HepG2 (cell line): ENCODE measurements around the gene DUS1L. TPM values are rescaled to one million over a fixed set of nuclear protein-coding genes. Genes with fewer than 3 reads are reported as not detected.

Source experiments
- AGO1 ChIP-seq: fragments of 200-400 bp; formaldehyde crosslinking; IDR thresholded peaks from 2 replicates; pipeline ENCODE4 v1.6.1; 2017; ENCODE audit warnings: mild to moderate bottlenecking, low read depth, low read length, moderate library complexity; ENCODE audit not compliant: poor library complexity, severe bottlenecking
- BHLHE40 ChIP-seq: IDR thresholded peaks from 2 replicates; pipeline ENCODE4 v1.6.1; 2011; ENCODE audit warnings: low read length, improper control_type of control experiment
- GATAD1 ChIP-seq: IDR thresholded peaks from 2 replicates; pipeline ENCODE4 v1.6.1; 2016; ENCODE audit warnings: missing genetic modification reagents, missing compliant biosample characterization
- HDAC2 ChIP-seq: sonication (generic); formaldehyde crosslinking; IDR thresholded peaks from 2 replicates; pipeline ENCODE4 v1.4.0; 2020; ENCODE audit warnings: missing genetic modification reagents
- HNRNPH1 ChIP-seq: fragments of 200-400 bp; formaldehyde crosslinking; optimal IDR thresholded peaks from 2 replicates; pipeline ENCODE3; 2017; ENCODE audit warnings: mild to moderate bottlenecking, low read depth, low read length
- HOXA3 ChIP-seq: sonication (generic); formaldehyde crosslinking; IDR thresholded peaks from 2 replicates; pipeline ENCODE4 v1.5.0; 2020; ENCODE audit warnings: missing genetic modification reagents
- IRF2 ChIP-seq: IDR thresholded peaks from 2 replicates; pipeline ENCODE4 v1.6.1; 2018; ENCODE audit warnings: missing genetic modification reagents, missing compliant biosample characterization
- KAT7 ChIP-seq: IDR thresholded peaks from 2 replicates; pipeline ENCODE4 v1.6.1; 2018; ENCODE audit warnings: borderline replicate concordance, missing compliant biosample characterization
- MXI1 ChIP-seq: IDR thresholded peaks from 3 replicates; pipeline ENCODE4 v1.6.1; 2012; ENCODE audit warnings: low read depth, low read length, inconsistent platforms, borderline replicate concordance
- NCOA5 ChIP-seq: sonication (generic); formaldehyde crosslinking; IDR thresholded peaks from 2 replicates; pipeline ENCODE4 v1.4.0; 2020; ENCODE audit warnings: missing genetic modification reagents
- NRL ChIP-seq: sonication (generic); formaldehyde crosslinking; IDR thresholded peaks from 2 replicates; pipeline ENCODE4 v1.5.0; 2020; ENCODE audit warnings: missing genetic modification reagents, mild to moderate bottlenecking, moderate library complexity, borderline replicate concordance
- PITX1 ChIP-seq: sonication (generic); formaldehyde crosslinking; IDR thresholded peaks from 2 replicates; pipeline ENCODE4 v1.5.1; 2020; ENCODE audit warnings: mild to moderate bottlenecking, missing genetic modification reagents
- SOX6 ChIP-seq, 2 experiments: fragments of 450-650 bp in 1 of 2; sonication (generic) in 1 of 2; formaldehyde crosslinking in 1 of 2; IDR thresholded peaks; 2 replicates each; pipeline versions ENCODE4 v1.4.0 to v1.6.1; 2017 to 2020; ENCODE audit warnings: antibody characterized with exemption in 1 of 2, mild to moderate bottlenecking in 1 of 2, missing genetic modification reagents in 1 of 2
- U2AF1 ChIP-seq: fragments of 200-400 bp; formaldehyde crosslinking; optimal IDR thresholded peaks from 2 replicates; pipeline ENCODE3; 2017; ENCODE audit warnings: mild to moderate bottlenecking, low read depth, low read length
- XBP1 ChIP-seq: sonication (generic); formaldehyde crosslinking; IDR thresholded peaks from 2 replicates; pipeline ENCODE4 v1.5.0; 2020; ENCODE audit warnings: missing genetic modification reagents
- ZFAT ChIP-seq: sonication (generic); formaldehyde crosslinking; conservative IDR thresholded peaks from 2 replicates; pipeline ENCODE4 v1.8.1; 2023; ENCODE audit warnings: missing genetic modification reagents, inconsistent platforms
- ZFP36L2 ChIP-seq: sonication (generic); formaldehyde crosslinking; IDR thresholded peaks from 2 replicates; pipeline ENCODE4 v1.4.0; 2020; ENCODE audit warnings: missing genetic modification reagents
- ZMYM3 ChIP-seq: sonication (generic); formaldehyde crosslinking; IDR thresholded peaks from 2 replicates; pipeline ENCODE4 v1.5.1; 2020; ENCODE audit warnings: mild to moderate bottlenecking, missing genetic modification reagents
- ZNF350 ChIP-seq: sonication (generic); formaldehyde crosslinking; IDR thresholded peaks from 2 replicates; pipeline ENCODE4 v1.4.0; 2020; ENCODE audit warnings: mild to moderate bottlenecking, low read depth, missing genetic modification reagents, borderline replicate concordance
- ZNF496 ChIP-seq: sonication (generic); formaldehyde crosslinking; IDR thresholded peaks from 2 replicates; pipeline ENCODE4 v1.8.1; 2023; ENCODE audit warnings: mild to moderate bottlenecking, moderate library complexity, missing genetic modification reagents; ENCODE audit not compliant: insufficient replicate concordance
- ZNF543 ChIP-seq: sonication (generic); formaldehyde crosslinking; IDR thresholded peaks from 2 replicates; pipeline ENCODE4 v1.4.0; 2020; ENCODE audit warnings: mild to moderate bottlenecking, missing genetic modification reagents
- ZNF546 ChIP-seq: sonication (generic); formaldehyde crosslinking; conservative IDR thresholded peaks from 2 replicates; pipeline ENCODE4 v1.8.1; 2023; ENCODE audit warnings: mild to moderate bottlenecking, missing genetic modification reagents
- ZNF550 ChIP-seq: sonication (generic); formaldehyde crosslinking; IDR thresholded peaks from 2 replicates; pipeline ENCODE4 v1.4.0; 2020; ENCODE audit warnings: mild to moderate bottlenecking, missing genetic modification reagents, borderline replicate concordance
- ZNF577 ChIP-seq: sonication (generic); formaldehyde crosslinking; IDR thresholded peaks from 2 replicates; pipeline ENCODE4 v1.4.0; 2020; ENCODE audit warnings: mild to moderate bottlenecking, low read depth, missing genetic modification reagents, borderline replicate concordance
- ZNF616 ChIP-seq: sonication (generic); formaldehyde crosslinking; IDR thresholded peaks from 2 replicates; pipeline ENCODE4 v1.5.0; 2020; ENCODE audit warnings: low read depth, mild to moderate bottlenecking, missing genetic modification reagents
- ZNF83 ChIP-seq: sonication (generic); formaldehyde crosslinking; IDR thresholded peaks from 2 replicates; pipeline ENCODE4 v1.4.0; 2020; ENCODE audit warnings: missing genetic modification reagents, mild to moderate bottlenecking, borderline replicate concordance
- polyA plus RNA-seq, 8 experiments: library from polyadenylated mRNA; depleted of rRNA in 3 of 8; stranded (reverse) in 7 of 8; unstranded in 1 of 8; fragments of >200 nt; fragmentation: Illumina TruSeq in 4 of 8; extraction: Trizol in 4 of 8; gene quantifications; 2 replicates each; pipeline versions ENCODE4 v1.2.1 to v1.2.3, GENCODE V29; 2011 to 2016; ENCODE audit warnings: low read depth in 4 of 8, missing spikeins in 1 of 8, mixed read lengths in 1 of 8; ENCODE audit not compliant: insufficient read depth in 1 of 8
- total RNA-seq, 5 experiments: library from RNA; depleted of rRNA; stranded (reverse); fragments of >200 nt; fragmentation: Illumina TruSeq; extraction: Trizol; gene quantifications; 2 replicates each; pipeline ENCODE4 v1.2.3, GENCODE V29; 2016; ENCODE audit warnings: low read depth in 1 of 5
- TF ChIP-seq, protein P1 (sequence below): sonication (generic); formaldehyde crosslinking; conservative IDR thresholded peaks from 2 replicates; pipeline ENCODE4 v1.4.0; 2020; ENCODE audit warnings: mild to moderate bottlenecking, missing genetic modification reagents, moderate library complexity

Gene DUS1L
- total and polyA plus RNA-seq, 2 of the 13 experiments (the other 11 are each of a cell fraction or from before 2014, with no cell fraction given): 81.0 to 109 TPM

DNA sequence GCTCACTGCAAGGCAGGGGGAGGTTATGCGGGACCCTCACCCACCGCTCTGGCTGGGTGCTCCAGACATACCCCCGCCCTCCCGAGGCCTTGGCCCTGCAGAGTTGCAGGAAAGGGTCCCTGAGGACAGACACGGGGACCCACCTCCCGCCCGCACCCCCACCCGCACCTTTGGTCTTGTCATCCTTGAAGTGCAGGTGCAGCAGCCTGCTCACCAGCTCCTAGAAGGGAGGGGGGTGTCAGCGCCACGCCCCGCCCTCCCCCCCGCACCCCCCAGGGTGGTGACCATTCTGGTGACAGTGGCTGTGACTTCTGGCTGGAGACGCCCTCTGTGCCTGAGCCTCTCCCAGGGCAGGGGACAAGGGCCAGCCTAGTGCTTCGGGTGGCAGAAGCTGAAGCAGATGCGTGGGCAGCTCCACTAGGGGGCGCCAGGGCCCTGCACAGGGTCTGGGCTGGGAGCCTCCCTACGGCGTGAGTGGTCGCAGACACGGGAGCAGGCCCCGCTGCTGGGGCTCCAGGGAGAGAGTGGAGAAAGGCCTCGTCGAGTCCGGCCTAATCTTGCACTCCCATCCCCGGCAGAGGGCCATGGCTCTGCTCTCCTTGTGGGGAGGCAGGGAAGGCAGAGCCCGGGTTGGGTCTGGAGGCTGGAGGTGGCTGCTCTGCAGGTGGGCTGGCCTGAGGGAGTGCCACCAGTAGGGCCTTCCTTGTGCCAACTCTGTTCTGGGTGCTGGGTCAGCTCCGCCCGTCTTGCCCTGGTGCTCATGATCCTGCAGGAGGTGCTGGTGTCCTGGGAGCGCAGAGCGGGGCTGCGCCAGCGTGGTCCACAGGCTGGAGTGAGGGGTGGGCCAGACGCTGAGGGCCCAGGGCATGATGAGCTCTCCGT lies 45.7 kb downstream of the DUS1L start (continued):
- no peak for TF ChIP-seq SOX6 (IDR thresholded peaks at IDR 0.05)
- peak; percentile 49 for TF ChIP-seq SOX6 (CRISPR knock-in tag; IDR thresholded peaks at IDR 0.05)
- TF ChIP-seq ZFAT: no peak
- peak; percentile 97 for TF ChIP-seq AGO1
- peak; percentile 22 for TF ChIP-seq U2AF1
- no peak for TF ChIP-seq XBP1
- TF ChIP-seq ZFP36L2 (CRISPR knock-in tag): no peak
- peak; percentile 97 for TF ChIP-seq NCOA5
- TF ChIP-seq ZNF543 (CRISPR knock-in tag): no peak
- TF ChIP-seq NRL (CRISPR knock-in tag): peak; percentile 12; the same call in 1 of the 2 replicates
- TF ChIP-seq BHLHE40: 0 out of 2 replicates have a peak, but pooled peaks have one; percentile 10
- no peak for TF ChIP-seq ZNF496
- TF ChIP-seq ZNF577 (CRISPR knock-in tag): no peak
- 0 out of 2 replicates have a peak, but pooled peaks have one; percentile 38 for TF ChIP-seq ZMYM3 (CRISPR knock-in tag)
- TF ChIP-seq PITX1 (CRISPR knock-in tag): peak; percentile 71; the same call in 1 of the 2 replicates
- TF ChIP-seq ZNF546 (CRISPR knock-in tag): 0 out of 2 replicates have a peak, but pooled peaks have one; percentile 10
- TF ChIP-seq, protein P1, sequence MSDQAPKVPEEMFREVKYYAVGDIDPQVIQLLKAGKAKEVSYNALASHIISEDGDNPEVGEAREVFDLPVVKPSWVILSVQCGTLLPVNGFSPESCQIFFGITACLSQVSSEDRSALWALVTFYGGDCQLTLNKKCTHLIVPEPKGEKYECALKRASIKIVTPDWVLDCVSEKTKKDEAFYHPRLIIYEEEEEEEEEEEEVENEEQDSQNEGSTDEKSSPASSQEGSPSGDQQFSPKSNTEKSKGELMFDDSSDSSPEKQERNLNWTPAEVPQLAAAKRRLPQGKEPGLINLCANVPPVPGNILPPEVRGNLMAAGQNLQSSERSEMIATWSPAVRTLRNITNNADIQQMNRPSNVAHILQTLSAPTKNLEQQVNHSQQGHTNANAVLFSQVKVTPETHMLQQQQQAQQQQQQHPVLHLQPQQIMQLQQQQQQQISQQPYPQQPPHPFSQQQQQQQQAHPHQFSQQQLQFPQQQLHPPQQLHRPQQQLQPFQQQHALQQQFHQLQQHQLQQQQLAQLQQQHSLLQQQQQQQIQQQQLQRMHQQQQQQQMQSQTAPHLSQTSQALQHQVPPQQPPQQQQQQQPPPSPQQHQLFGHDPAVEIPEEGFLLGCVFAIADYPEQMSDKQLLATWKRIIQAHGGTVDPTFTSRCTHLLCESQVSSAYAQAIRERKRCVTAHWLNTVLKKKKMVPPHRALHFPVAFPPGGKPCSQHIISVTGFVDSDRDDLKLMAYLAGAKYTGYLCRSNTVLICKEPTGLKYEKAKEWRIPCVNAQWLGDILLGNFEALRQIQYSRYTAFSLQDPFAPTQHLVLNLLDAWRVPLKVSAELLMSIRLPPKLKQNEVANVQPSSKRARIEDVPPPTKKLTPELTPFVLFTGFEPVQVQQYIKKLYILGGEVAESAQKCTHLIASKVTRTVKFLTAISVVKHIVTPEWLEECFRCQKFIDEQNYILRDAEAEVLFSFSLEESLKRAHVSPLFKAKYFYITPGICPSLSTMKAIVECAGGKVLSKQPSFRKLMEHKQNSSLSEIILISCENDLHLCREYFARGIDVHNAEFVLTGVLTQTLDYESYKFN (CRISPR knock-in tag): 0 out of 2 replicates have a peak, but pooled peaks have one; percentile 27
- peak; percentile 61; the same call in 1 of the 2 replicates for TF ChIP-seq GATAD1 (CRISPR knock-in tag)
- 0 out of 3 replicates have a peak, but pooled peaks have one; percentile 44 for TF ChIP-seq MXI1
- peak; percentile 19; the same call in 1 of the 2 replicates for TF ChIP-seq ZNF350
- TF ChIP-seq ZNF616 (CRISPR knock-in tag): 0 out of 2 replicates have a peak, but pooled peaks have one; percentile 23
- TF ChIP-seq HNRNPH1: peak; percentile 74
- peak; percentile 47; the same call in 1 of the 2 replicates for TF ChIP-seq HDAC2 (CRISPR knock-in tag)
- peak; percentile 67; the same call in 1 of the 2 replicates for TF ChIP-seq KAT7 (CRISPR knock-in tag)
- peak; percentile 66 for TF ChIP-seq HOXA3
- TF ChIP-seq ZNF550 (CRISPR knock-in tag): no peak
- TF ChIP-seq IRF2 (CRISPR knock-in tag): peak; percentile 47; the same call in 1 of the 2 replicates
- TF ChIP-seq ZNF83: peak; percentile 19; the same call in 1 of the 2 replicates
